ENCODE data around the gene ZNFX1.
A peak's percentile ranks its signal among the peaks of the same experiment; 100 is the strongest.

The ZNFX1 gene

GRCh38 chr20:49291200-49291599, 13.3 kb upstream of the ZNFX1 start:
- DNase-seq: no peak

- no peak for DNase-seq
These were observed 12.8 kb upstream of the ZNFX1 start for GRCh38 chr20:49290608-49291191.

GRCh38 chr20:49288784-49289696, 11.2 kb upstream of the ZNFX1 start:
- peak; percentile 16 to 31 for DNase-seq

GRCh38 chr20:49288250-49288751, 10.4 kb upstream of the ZNFX1 start:
- DNase-seq: no peak

GRCh38 chr20:49287555-49288249, 9.8 kb upstream of the ZNFX1 start:
- DNase-seq: no peak

GRCh38 chr20:49286689-49287551, 9.1 kb upstream of the ZNFX1 start:
- no peak for DNase-seq

- DNase-seq: no peak
These were observed 8.1 kb upstream of the ZNFX1 start for GRCh38 chr20:49285813-49286494.

GRCh38 chr20:49285233-49285668, 7.4 kb upstream of the ZNFX1 start:
- no peak for DNase-seq

GRCh38 chr20:49284818-49285217, 7.0 kb upstream of the ZNFX1 start:
- DNase-seq: no peak

- no peak for DNase-seq
These were observed 6.1 kb upstream of the ZNFX1 start for GRCh38 chr20:49283703-49284625.

- no peak for DNase-seq
These were observed 5.4 kb upstream of the ZNFX1 start for GRCh38 chr20:49283176-49283702.

- DNase-seq: no peak
These were observed 4.8 kb upstream of the ZNFX1 start for GRCh38 chr20:49282584-49283171.

GRCh38 chr20:49281913-49282467, 4.1 kb upstream of the ZNFX1 start:
- DNase-seq: no peak

- no peak for DNase-seq
These were observed 3.4 kb upstream of the ZNFX1 start for GRCh38 chr20:49281059-49281912.

- no peak for DNase-seq
These were observed 2.7 kb upstream of the ZNFX1 start for GRCh38 chr20:49280463-49281058.

GRCh38 chr20:49279677-49280462, 2.0 kb upstream of the ZNFX1 start:
- DNase-seq: no peak
